PC-3 (cell line): ENCODE measurements around the gene LRP2. TPM values are rescaled to one million over a fixed set of nuclear protein-coding genes. Genes with fewer than 3 reads are reported as not detected.

Source experiments
- ATAC-seq: fragments of 200-7000 bp; cut with Tn5 transposase; 2 replicates; pipeline ENCODE4 v1.9.1; 2020; ENCODE audit warnings: mild to moderate bottlenecking, moderate library complexity
- BruUV-seq: library from RNA; stranded (reverse); fragments of 400-500 nt; replicated peaks from 2 replicates; lab custom pipeline; 2021; lab: Mats Ljungman, UMichigan
- CTCF ChIA-PET: fragments of 300-600 bp; sonication (Branson Sonifier 250); formaldehyde crosslinking; loops from one replicate; lab custom pipeline; 2022; ENCODE audit warnings: antibody characterized with exemption; lab: Charles Lee
- POLR2A ChIA-PET: fragments of 300-600 bp; sonication (Branson Sonifier 250); formaldehyde crosslinking; loops from one replicate; lab custom pipeline; 2022; ENCODE audit warnings: antibody characterized with exemption; ENCODE audit not compliant: unreplicated experiment; lab: Charles Lee
- DNase-seq: peaks from one replicate; pipeline ENCODE4 v3.0.0-alpha.2; 2015
- H2AFZ ChIP-seq: fragments of 300-600 bp; sonication (generic); 2 replicates; pipeline ENCODE4 v1.6.0; 2016; ENCODE audit warnings: antibody characterized with exemption, low read length
- H3F3A ChIP-seq: fragments of 300-600 bp; sonication (generic); one replicate; pipeline ENCODE4 v1.6.0; 2017; ENCODE audit warnings: antibody characterized with exemption, low read length, control low read depth, mild to moderate bottlenecking; ENCODE audit not compliant: unreplicated experiment
- H3K27ac ChIP-seq: fragments of 300-600 bp; sonication (generic); 2 replicates; pipeline ENCODE4 v1.5.1; 2016; ENCODE audit warnings: mild to moderate bottlenecking, low read length
- H3K27me3 ChIP-seq: fragments of 300-600 bp; sonication (generic); 2 replicates; pipeline ENCODE4 v1.6.1; 2016; ENCODE audit warnings: low read length, mixed read lengths
- H3K36me3 ChIP-seq: fragments of 300-600 bp; sonication (generic); 2 replicates; pipeline ENCODE4 v1.6.1; 2016; ENCODE audit warnings: low read depth, mixed run types, low read length, mixed read lengths
- H3K4me1 ChIP-seq: fragments of 300-600 bp; sonication (generic); 2 replicates; pipeline ENCODE4 v1.5.1; 2016; ENCODE audit warnings: low read length; ENCODE audit not compliant: insufficient read depth
- H3K4me2 ChIP-seq: fragments of 300-600 bp; sonication (generic); 2 replicates; pipeline ENCODE4 v1.6.0; 2016; ENCODE audit warnings: low read length
- H3K4me3 ChIP-seq: fragments of 300-600 bp; sonication (generic); 2 replicates; pipeline ENCODE4 v1.5.1; 2016; ENCODE audit warnings: mild to moderate bottlenecking, low read length, mixed read lengths
- H3K79me2 ChIP-seq: fragments of 300-600 bp; sonication (generic); 2 replicates; pipeline ENCODE4 v1.6.1; 2017; ENCODE audit warnings: low read length, mixed read lengths
- H3K9ac ChIP-seq: fragments of 300-600 bp; sonication (generic); 2 replicates; pipeline ENCODE4 v1.6.0; 2016; ENCODE audit warnings: mild to moderate bottlenecking, low read length
- H3K9me2 ChIP-seq: fragments of 300-600 bp; sonication (generic); replicated peaks from 2 replicates; pipeline ENCODE4 v1.6.1; 2016; ENCODE audit warnings: mixed run types, low read length, mixed read lengths
- H3K9me3 ChIP-seq: fragments of 300-600 bp; sonication (generic); 2 replicates; pipeline ENCODE4 v1.6.1; 2016; ENCODE audit warnings: low read length, mixed read lengths
- H4K20me1 ChIP-seq: fragments of 300-600 bp; sonication (generic); 2 replicates; pipeline ENCODE4 v1.6.1; 2016; ENCODE audit warnings: low read length, mixed read lengths
- CTCF ChIP-seq: fragments of 300-600 bp; sonication (generic); conservative IDR thresholded peaks from 2 replicates; pipeline ENCODE4 v1.5.1; 2017; ENCODE audit warnings: antibody characterized with exemption, low read depth, mild to moderate bottlenecking, low read length
- EZH2 ChIP-seq: fragments of 300-600 bp; sonication (generic); IDR thresholded peaks from one replicate; pipeline ENCODE4 v1.6.1; 2017; ENCODE audit warnings: antibody characterized with exemption, mild to moderate bottlenecking, low read length; ENCODE audit not compliant: unreplicated experiment
- EZH2phosphoT487 ChIP-seq: fragments of 300-600 bp; sonication (generic); IDR thresholded peaks from 2 replicates; pipeline ENCODE4 v1.6.1; 2018; ENCODE audit warnings: mild to moderate bottlenecking, antibody characterized with exemption, low read length, borderline replicate concordance
- intact Hi-C: fragments of 100-400 bp; cut with micrococcal nuclease; formaldehyde crosslinking; loops from 2 replicates; pipeline ENCODE4 v1.9.0; 2023
- total RNA-seq: library from RNA; depleted of rRNA; stranded (reverse); fragments of >200 nt; gene quantifications from 2 replicates; pipeline ENCODE4 v1.2.3, GENCODE V29; 2014

The LRP2 gene
- total RNA-seq, 1 experiment from 2014 or later: not detected

GRCh38 chr2:169237286-169237685 lies 125.0 kb downstream of the LRP2 start:
- Histone ChIP-seq H3K9ac (no peak overlapping the region), H2AFZ (no peak overlapping the region), H3K36me3 (no peaks in the 10 kb centered on the region), H3K27ac (no peak overlapping the region), H3F3A (no peaks in the 10 kb centered on the region), H3K9me3 (no peaks in the 10 kb centered on the region), H4K20me1 (no peaks in the 10 kb centered on the region), H3K9me2 (no peaks in the 10 kb centered on the region), H3K4me1 (no peaks in the 10 kb centered on the region), H3K4me3 (no peak overlapping the region), H3K4me2 (no peak overlapping the region), H3K27me3 (peaks cover 56% of the 10 kb centered on the region), H3K79me2 (no peaks in the 10 kb centered on the region)
- ChIA-PET CTCF (no interaction called here), POLR2A (no interaction called here)
- DNase-seq (no peak), ATAC-seq (no peak)
- TF ChIP-seq EZH2phosphoT487: no peak
- intact Hi-C loops: no loop called here
- no TSS peak for BruUV-seq

- intact Hi-C loops: no loop called here
- TF ChIP-seq EZH2phosphoT487 (no peak), CTCF (no peak), EZH2 (no peak)
- BruUV-seq: no TSS peak
- ChIA-PET POLR2A (no interaction called here), CTCF (no interaction called here)
- no peak overlapping the region for H3K4me3 ChIP-seq
- H4K20me1 ChIP-seq: no peaks in the 10 kb centered on the region
- H3K4me2 ChIP-seq: no peak overlapping the region
- peaks cover 60% of the 10 kb centered on the region for H3K27me3 ChIP-seq
- H3F3A ChIP-seq: no peaks in the 10 kb centered on the region
- no peak overlapping the region for H3K9ac ChIP-seq
- DNase-seq (no peak), ATAC-seq (no peak)
- H3K9me2 ChIP-seq: no peaks in the 10 kb centered on the region
- no peak overlapping the region for H2AFZ ChIP-seq
- no peaks in the 10 kb centered on the region for H3K36me3 ChIP-seq
- no peak overlapping the region for H3K27ac ChIP-seq
- H3K79me2 ChIP-seq: no peaks in the 10 kb centered on the region
- no peaks in the 10 kb centered on the region for H3K9me3 ChIP-seq
- H3K4me1 ChIP-seq: no peaks in the 10 kb centered on the region
These were observed 129.7 kb downstream of the LRP2 start for GRCh38 chr2:169232551-169233154.

- TF ChIP-seq EZH2 (no peak), CTCF (no peak), EZH2phosphoT487 (no peak)
- Histone ChIP-seq H3K79me2 (no peaks in the 10 kb centered on the region), H3K4me2 (no peak overlapping the region), H3K27me3 (peaks cover 53% of the 10 kb centered on the region), H3K9ac (no peak overlapping the region), H3K4me3 (no peak overlapping the region), H3K27ac (no peak overlapping the region), H3K9me2 (no peaks in the 10 kb centered on the region), H4K20me1 (no peaks in the 10 kb centered on the region), H3K9me3 (no peaks in the 10 kb centered on the region), H3K4me1 (no peaks in the 10 kb centered on the region), H2AFZ (no peak overlapping the region), H3F3A (no peaks in the 10 kb centered on the region), H3K36me3 (no peaks in the 10 kb centered on the region)
- DNase-seq (no peak), ATAC-seq (no peak)
- CTCF ChIA-PET: no interaction called here
- POLR2A ChIA-PET: no interaction called here
- intact Hi-C loops: no loop called here
- BruUV-seq: no TSS peak
These were observed 132.1 kb downstream of the LRP2 start for GRCh38 chr2:169230204-169230603.
